ENCODE data around the gene SPATC1L.
"Not testable (repeated sequence)": the region's sequence is repeated elsewhere in the genome, so short reads cannot be mapped to it uniquely, and the experiment has no call there.

Gene SPATC1L

DNA sequence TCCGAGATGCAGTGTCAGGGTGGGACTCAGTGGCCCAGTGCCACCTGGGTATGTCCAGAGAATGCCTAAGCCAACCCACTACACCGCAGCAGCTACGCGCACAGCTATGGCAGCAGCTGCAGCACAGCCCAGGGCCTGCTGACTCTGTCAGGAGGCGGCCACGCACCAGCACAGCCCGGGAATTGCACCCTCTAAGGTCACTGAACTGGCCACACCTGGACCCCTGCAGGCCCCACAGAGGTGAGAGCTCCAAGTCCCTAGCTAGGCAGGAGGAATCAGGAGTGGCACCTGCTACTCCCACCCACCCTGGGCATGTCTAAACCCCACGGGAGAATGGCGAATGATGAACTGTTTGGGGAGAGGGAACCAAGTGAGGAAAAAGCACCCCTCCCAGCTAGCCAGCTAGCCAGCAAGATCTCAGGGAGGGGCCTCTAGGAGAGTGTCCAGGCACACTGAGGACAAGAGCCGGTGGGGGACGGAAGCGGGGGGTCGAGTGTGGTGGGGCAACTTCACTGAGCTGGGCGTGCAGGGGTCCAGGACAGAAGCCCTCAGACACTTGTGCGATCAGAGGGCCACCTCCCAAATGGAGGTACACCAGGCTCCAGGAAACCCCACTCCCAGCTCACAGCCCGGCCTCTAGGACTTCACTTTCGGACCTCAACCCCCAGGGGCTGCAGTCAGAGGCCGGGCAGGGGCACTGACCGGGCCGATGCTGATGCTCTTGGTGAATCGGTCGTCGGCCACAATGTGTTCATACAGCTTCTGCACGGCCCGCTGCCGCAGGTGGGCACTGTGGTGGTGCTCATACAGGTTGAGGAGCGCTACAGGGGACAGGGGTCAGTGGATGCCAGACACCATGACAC is 30.4 kb upstream of the SPATC1L start:
- DNase-seq: no peak

DNA sequence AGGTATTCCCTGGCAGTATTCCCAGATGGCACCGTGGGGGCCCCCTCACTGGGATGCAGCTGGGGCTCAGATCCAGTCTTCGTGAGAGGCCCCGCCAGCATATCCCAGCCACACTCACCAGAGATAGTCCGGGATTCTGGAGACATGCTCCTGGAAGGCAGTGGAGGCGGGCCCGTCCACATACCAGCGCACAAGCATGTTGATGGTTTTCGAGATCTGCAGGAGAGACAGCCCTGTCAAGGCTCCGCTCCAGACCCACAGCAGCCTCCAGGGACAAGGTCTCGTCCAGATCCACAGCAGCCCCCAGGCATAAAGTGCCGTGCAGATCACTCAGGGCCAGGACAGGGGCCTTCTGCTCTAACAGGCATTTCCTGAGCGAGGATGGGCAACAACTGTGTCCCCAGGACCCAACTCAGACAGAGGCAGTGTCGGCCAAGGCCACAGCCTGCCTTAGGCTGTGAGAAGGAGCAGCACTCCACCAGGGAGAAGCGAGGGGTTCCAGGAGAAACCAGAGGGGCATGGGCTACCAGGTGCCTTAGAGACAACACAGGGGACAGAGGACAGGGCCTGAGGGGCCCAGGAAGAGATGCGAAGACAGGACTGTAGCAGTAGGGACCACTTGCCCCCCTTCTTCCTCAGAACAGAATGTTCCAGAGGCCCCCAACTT is 29.5 kb upstream of the SPATC1L start:
- no peak for DNase-seq

DNA sequence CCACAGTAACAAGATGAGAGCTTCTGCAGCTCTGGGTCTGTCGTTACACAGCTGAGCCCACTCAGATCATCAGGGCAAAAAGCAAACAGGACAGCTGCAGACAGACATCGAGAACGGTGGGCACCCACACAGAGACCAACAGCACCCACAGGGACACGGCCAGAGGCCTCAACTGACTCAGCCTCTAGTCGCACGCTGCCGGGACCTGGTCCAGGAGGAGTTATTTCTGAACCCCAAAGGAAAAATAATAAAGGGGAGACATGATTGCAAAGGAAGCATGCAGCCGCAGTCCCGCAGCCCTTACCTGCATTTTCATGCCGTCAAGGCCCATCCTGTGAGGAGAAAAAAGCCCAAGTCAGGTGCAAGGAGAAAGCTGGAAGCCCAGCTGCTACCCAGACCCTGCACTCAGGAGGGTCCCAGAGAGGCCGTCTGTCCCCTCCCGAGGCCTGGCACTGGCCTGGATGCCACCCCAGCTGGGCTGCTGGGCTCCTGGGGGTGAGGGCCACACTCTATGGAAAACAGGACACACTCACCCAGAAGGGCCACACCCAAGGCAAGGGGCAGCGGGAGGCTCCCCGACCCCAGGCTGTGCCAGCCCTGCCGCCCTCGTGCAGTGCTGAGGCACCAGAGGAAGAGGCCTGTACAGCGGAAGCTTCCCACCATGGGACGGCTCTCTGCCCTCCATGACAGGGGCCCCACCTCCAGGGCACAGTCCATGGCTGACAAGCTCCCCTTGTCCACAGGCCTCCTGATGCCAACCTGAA is 28.6 kb upstream of the SPATC1L start:
- DNase-seq: no peak

DNA sequence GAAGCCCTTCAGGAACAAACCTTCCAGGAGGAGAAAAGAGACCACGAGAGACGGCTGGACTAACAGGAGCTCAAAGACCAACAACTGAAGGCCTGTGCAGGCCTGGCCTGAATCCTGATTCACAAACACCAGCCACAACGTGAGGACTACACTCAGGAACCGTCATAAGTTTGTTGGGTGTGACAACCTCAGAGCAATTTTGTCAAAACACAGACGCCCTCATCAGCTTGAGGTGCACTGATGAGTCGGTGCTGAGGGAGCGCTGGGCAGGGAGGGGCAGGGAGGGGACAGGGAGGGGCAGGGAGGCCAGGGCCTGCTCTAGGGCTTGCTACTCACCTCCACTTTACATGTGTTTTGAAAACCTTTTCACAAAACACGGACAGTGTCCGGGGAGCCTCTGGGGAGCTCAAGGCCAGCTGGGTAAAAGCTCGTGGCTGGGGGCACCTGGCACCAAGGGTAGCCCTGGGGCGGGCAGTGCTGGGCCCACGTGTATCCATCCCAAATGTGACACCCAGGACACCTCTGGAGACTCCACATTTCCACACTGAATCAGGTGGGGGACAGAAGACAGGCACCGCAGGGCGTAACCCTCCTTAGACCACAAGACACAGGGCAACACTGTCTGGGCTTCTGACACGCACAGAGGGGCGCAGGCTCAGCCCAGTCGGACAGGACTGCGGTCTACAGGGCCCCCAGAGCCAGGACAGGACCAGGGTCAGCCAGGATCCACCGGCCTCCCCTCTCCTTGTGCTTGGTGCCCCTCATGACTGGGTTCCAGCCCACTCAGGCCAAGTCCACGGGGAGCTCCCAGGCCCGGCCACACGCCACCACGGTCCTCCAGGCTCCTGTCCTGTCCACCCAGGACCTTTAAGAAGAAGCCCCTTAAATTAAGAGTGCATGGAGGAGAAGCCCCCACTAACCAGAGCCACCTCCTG is 27.8 kb upstream of the SPATC1L start:
- no peak for DNase-seq

- DNase-seq: no peak
Observed at GRCh38 chr21:46211376-46211775, 27.1 kb upstream of the SPATC1L start.

DNA sequence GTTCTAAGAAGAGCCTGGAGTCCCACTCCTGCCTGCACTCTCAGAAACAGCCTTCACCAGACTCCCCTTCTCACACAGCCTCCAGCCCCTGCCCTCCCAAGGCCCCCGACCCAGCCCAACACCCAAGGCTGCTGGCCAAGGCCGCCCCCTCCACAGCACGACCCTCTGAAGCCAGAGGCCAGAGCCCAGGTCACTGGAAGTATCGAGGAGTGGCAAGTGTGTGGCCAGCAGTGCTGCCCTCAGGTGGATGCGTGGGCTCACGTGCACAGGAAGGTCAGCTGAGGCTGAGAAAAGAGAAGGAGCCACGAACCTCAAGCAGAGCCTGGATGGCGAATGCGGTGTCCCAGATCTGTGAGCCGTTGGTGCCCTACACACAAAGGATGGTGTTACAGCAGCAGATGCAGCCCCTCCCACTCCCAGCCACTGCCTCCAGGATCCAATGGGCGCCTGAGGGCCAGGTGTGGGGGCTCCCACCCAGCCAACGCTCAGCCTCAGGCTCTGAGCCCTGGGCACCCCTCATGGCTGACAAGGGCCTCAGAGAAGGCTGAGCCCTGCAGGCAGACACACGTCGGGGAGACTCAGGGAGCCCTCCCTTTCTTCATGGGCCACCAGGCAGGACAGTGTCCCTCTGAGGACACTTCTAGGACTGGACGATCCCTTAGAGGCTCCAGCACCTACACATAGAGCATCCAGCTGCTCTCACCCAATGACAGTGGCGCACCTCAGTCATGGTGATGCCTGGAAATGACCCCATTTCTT is 26.3 kb upstream of the SPATC1L start:
- no peak for DNase-seq

DNA sequence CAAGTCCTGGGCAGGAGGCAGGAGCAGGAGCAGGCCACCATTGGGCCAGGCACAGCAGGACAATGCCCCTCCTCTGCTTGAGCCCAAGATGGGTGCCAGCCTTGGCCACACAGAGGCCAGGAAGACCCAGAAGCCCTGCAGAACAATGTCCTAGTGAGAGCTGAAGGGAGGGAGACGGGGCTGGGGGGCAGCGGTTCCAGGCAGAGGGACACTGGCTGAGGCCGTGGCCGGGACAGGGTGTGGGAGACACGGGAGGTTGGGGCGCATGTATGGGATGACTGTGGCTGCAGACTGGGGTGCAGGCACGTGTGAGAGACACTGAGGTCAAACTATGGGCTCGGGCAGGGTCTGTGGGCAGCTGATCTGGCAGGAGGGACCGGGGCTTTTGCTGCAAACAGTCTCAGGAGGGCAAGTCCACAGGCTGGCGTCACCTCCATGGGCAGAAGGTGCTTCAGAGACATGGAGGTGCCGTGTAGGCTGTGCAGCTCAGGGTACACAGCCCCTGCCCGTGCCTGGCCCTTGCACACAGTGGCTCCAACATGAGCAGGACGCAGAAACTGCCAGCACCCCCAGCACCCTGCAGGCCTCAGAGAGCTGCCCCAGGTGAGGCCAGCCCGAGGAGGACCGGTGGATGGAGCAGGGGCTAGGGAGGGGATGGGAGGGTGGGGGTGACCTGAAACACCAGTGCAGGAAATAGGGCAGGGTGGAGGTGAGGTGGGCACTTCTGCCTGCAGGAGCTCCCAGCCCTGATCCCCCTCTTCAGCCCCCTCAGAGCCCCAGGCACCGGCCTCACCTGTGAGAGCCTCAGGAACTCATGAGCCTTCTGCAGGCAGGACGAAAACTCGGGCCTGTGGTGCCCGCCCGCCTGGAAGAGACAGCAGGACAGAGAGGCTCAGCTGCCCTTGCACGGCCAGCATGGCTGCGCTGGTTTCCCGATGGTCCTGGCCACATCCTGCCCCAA is 24.8 kb upstream of the SPATC1L start:
- DNase-seq: no peak

- no peak for DNase-seq
Observed at GRCh38 chr21:46207920-46208591, 23.8 kb upstream of the SPATC1L start.

GRCh38 chr21:46207006-46207919 is 23.0 kb upstream of the SPATC1L start:
- no peak for DNase-seq

GRCh38 chr21:46206163-46207005 is 22.1 kb upstream of the SPATC1L start:
- no peak for DNase-seq

DNA sequence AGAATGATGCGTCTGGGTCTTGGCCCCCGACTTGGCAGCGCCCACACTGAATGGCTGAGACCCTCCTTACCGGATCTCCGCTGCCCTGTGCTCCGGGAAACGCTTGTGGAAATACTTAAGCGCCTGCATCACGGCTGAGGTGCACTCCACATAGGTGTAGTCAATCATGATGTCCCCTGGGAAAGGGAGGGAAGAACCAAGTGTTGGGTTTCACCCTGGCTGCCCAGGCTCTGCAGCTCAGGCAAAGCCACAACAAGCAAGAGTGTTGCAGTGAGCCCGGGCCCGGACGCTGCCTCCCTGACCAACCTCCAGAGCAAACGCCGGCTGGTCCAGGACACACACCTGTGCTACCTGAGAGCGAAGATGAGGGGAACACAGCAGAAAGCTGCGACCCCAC is 21.5 kb upstream of the SPATC1L start:
- DNase-seq: no peak

DNA sequence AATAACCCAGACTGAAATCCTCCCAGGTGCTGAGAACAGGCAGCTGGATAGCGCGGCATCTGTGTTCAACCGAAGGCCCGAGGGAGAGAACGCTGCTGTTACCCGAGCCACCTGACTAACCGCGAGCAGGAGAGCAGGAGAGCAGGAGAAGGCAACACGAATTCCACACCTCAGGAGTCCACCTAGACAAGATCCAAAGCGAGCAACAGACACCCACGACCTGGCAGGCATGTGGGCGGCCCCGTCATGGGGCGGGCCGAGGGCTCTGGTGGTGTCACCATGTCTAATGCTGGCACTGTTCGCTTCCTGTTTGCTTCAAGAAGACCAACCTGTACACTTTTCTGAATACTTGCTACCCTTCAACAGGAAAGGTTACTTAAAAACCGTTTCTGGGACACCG is 20.9 kb upstream of the SPATC1L start:
- DNase-seq: no peak

GRCh38 chr21:46203203-46203600 is 18.9 kb upstream of the SPATC1L start:
- no peak for DNase-seq

GRCh38 chr21:46202592-46203202 is 18.4 kb upstream of the SPATC1L start:
- no peak for DNase-seq

- not testable (repeated sequence) for DNase-seq
Observed at GRCh38 chr21:46200877-46201803, 16.9 kb upstream of the SPATC1L start.

Measured in DMS79 treated with DMSO at 0.1 percent for 48 hours (cell line).